ENCODE measurements around the gene ALDH1A3.

The ALDH1A3 gene

DNA sequence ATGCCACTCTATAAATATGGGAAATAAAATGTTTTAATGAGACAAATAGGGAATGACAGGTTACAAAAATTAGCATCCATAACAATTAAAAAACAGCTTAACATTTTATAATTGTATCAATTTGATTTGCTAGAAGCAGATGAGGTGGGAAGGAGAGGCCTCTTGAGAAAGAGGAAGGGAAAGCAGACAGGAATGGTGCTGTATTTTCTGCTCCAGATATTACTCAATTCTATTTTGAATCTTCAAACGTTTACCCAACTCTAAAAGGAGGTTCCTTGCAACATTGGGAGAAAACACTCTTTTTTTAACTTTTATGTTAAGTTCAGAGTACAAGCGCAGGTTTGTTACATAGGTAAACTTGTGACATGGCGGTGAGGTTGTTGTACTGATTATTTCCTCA, 44.9 kb upstream of the ALDH1A3 start:
- no CpG with 5 or more reads among the region's 3 CpGs for WGBS (ENCODE audit: extremely low coverage, insufficient coverage, insufficient read length)
- no peaks in the 10 kb centered on the region for H3K27me3 ChIP-seq (ENCODE audit: insufficient read depth, low read length)

DNA sequence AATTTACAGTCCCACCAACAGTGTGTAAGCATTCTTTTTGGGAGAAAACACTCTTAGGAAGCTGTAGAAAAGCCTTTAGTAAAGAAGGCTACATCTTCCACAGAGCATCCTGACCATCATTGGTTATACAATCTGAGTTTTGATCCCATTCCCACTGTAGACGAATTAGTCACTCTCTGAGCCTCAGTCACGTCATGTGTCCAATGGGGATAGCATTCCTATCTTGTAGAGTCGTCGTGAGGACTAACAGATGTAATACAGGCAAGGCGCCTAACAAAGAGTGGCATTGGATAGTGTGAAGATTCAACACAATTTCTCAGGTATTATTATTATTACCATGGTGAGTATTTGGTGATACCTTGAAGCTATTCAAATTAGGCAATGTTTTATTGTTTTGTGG, 44.0 kb upstream of the ALDH1A3 start:
- Histone ChIP-seq H3K27ac (ENCODE audit: low read depth, low read length) (no peak overlapping the region), H2BK5ac (ENCODE audit: low read depth, low read length, poor library complexity) (no peak overlapping the region), H3K4ac (ENCODE audit: low read depth, low read length) (no peak overlapping the region), H2AFZ (ENCODE audit: insufficient read depth, low read length, poor library complexity) (no peak overlapping the region), H4K8ac (ENCODE audit: low read depth, low read length) (no peak overlapping the region), H3K14ac (ENCODE audit: low read length) (no peak overlapping the region), H3K23ac (ENCODE audit: low read length) (no peak overlapping the region), H3K79me2 (ENCODE audit: control insufficient read depth, insufficient read depth, low read length, poor library complexity) (no peaks in the 10 kb centered on the region), H3K9ac (ENCODE audit: low read length) (no peak overlapping the region), H3K4me1 (ENCODE audit: control insufficient read depth in 1 of 2, insufficient read depth in 2 of 2, low read length in 2 of 2) (peaks cover 5% of the 10 kb centered on the region in 2 experiments), H3K18ac (ENCODE audit: low read length) (no peak overlapping the region), H4K91ac (ENCODE audit: low read depth, low read length) (no peak overlapping the region), H3K79me1 (ENCODE audit: low read length) (peaks cover 3% of the 10 kb centered on the region), H2AK5ac (ENCODE audit: low read length) (no peak overlapping the region), H3K9me3 (ENCODE audit: insufficient read depth, low read depth, low read length) (no peaks in the 10 kb centered on the region), H3K4me2 (ENCODE audit: low read length) (no peak overlapping the region), H2BK120ac (ENCODE audit: insufficient read depth, low read length, poor library complexity) (no peak overlapping the region), H3K36me3 (ENCODE audit: control insufficient read depth in 1 of 2, insufficient read depth in 2 of 2, low read length in 2 of 2) (no peaks in the 10 kb centered on the region), H2BK12ac (ENCODE audit: low read length) (no peak overlapping the region), H3K27me3 (ENCODE audit: insufficient read depth, low read length) (no peaks in the 10 kb centered on the region), H3K4me3 (ENCODE audit: low read depth, low read length) (no peak overlapping the region), H4K12ac (ENCODE audit: low read depth, low read length) (no peak overlapping the region)
- no peak for DNase-seq
- WGBS (ENCODE audit: extremely low coverage, insufficient coverage, insufficient read length) = no CpG with 5 or more reads among the region's 5 CpGs

More for the DNA sequence above, 44.9 kb upstream of the ALDH1A3 start:
- no peak overlapping the region for H3K4ac ChIP-seq (ENCODE audit: low read depth, low read length)
- H3K4me3 ChIP-seq (ENCODE audit: low read depth, low read length) = no peak overlapping the region
- no peak overlapping the region for H2AK5ac ChIP-seq (ENCODE audit: low read length)
- H2BK120ac ChIP-seq (ENCODE audit: insufficient read depth, low read length, poor library complexity) = no peak overlapping the region
- no peak for DNase-seq
- peaks cover 3% of the 10 kb centered on the region for H3K79me1 ChIP-seq (ENCODE audit: low read length)
- no peak overlapping the region for H3K23ac ChIP-seq (ENCODE audit: low read length)
- H2BK12ac ChIP-seq (ENCODE audit: low read length) = no peak overlapping the region
- H3K79me2 ChIP-seq (ENCODE audit: control insufficient read depth, insufficient read depth, low read length, poor library complexity) = no peaks in the 10 kb centered on the region
- H4K8ac ChIP-seq (ENCODE audit: low read depth, low read length) = no peak overlapping the region
- no peak overlapping the region for H3K9ac ChIP-seq (ENCODE audit: low read length)
- H3K9me3 ChIP-seq (ENCODE audit: insufficient read depth, low read depth, low read length) = no peaks in the 10 kb centered on the region
- H2AFZ ChIP-seq (ENCODE audit: insufficient read depth, low read length, poor library complexity) = no peak overlapping the region
- H3K14ac ChIP-seq (ENCODE audit: low read length) = no peak overlapping the region
- no peak overlapping the region for H4K12ac ChIP-seq (ENCODE audit: low read depth, low read length)
- no peak overlapping the region for H3K4me2 ChIP-seq (ENCODE audit: low read length)
- peaks cover 5 to 9% of the 10 kb centered on the region in 2 experiments for H3K4me1 ChIP-seq (ENCODE audit: control insufficient read depth in 1 of 2, insufficient read depth in 2 of 2, low read length in 2 of 2)
- no peak overlapping the region for H4K91ac ChIP-seq (ENCODE audit: low read depth, low read length)
- H2BK5ac ChIP-seq (ENCODE audit: low read depth, low read length, poor library complexity) = no peak overlapping the region
- no peak overlapping the region for H3K18ac ChIP-seq (ENCODE audit: low read length)
- no peaks in the 10 kb centered on the region for H3K36me3 ChIP-seq (ENCODE audit: control insufficient read depth in 1 of 2, insufficient read depth in 2 of 2, low read length in 2 of 2)
- no peak overlapping the region for H3K27ac ChIP-seq (ENCODE audit: low read depth, low read length)

DNA sequence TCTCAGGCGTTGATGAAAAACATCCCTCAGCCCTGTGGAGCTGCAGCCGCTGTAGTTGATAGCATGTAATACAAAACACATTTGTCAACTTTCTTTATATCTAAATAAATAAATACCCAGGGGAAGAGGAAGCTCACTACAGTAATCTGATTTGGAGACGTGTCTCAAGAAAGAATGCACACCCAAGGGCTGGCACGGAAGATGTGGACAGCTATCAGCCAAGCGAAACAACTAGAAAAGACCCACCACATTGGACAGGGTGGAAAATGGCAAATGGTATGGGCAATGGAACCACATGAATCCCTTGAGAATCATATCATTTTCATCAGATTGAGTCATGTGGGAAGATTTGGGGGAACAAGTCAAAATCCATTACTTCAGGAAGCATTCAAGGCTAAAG, 43.1 kb upstream of the ALDH1A3 start:
- Histone ChIP-seq H3K18ac (ENCODE audit: low read length) (no peak overlapping the region), H3K27me3 (ENCODE audit: insufficient read depth, low read length) (no peaks in the 10 kb centered on the region), H3K4me2 (ENCODE audit: low read length) (no peak overlapping the region), H3K4ac (ENCODE audit: low read depth, low read length) (no peak overlapping the region), H3K9ac (ENCODE audit: low read length) (no peak overlapping the region), H2AK5ac (ENCODE audit: low read length) (no peak overlapping the region), H2BK120ac (ENCODE audit: insufficient read depth, low read length, poor library complexity) (no peak overlapping the region), H3K79me2 (ENCODE audit: control insufficient read depth, insufficient read depth, low read length, poor library complexity) (no peaks in the 10 kb centered on the region), H3K27ac (ENCODE audit: low read depth, low read length) (no peak overlapping the region), H3K23ac (ENCODE audit: low read length) (no peak overlapping the region), H2BK5ac (ENCODE audit: low read depth, low read length, poor library complexity) (no peak overlapping the region), H4K12ac (ENCODE audit: low read depth, low read length) (no peak overlapping the region), H4K91ac (ENCODE audit: low read depth, low read length) (no peak overlapping the region), H3K79me1 (ENCODE audit: low read length) (no peaks in the 10 kb centered on the region), H3K9me3 (ENCODE audit: insufficient read depth, low read depth, low read length) (no peaks in the 10 kb centered on the region), H3K36me3 (ENCODE audit: control insufficient read depth in 1 of 2, insufficient read depth in 2 of 2, low read length in 2 of 2) (no peaks in the 10 kb centered on the region), H3K4me1 (ENCODE audit: control insufficient read depth in 1 of 2, insufficient read depth in 2 of 2, low read length in 2 of 2) (no peaks in the 10 kb centered on the region), H3K14ac (ENCODE audit: low read length) (no peak overlapping the region), H2AFZ (ENCODE audit: insufficient read depth, low read length, poor library complexity) (no peak overlapping the region), H4K8ac (ENCODE audit: low read depth, low read length) (no peak overlapping the region), H3K4me3 (ENCODE audit: low read depth, low read length) (no peak overlapping the region), H2BK12ac (ENCODE audit: low read length) (no peak overlapping the region)
- no CpG with 5 or more reads among the region's 5 CpGs for WGBS (ENCODE audit: extremely low coverage, insufficient coverage, insufficient read length)
- DNase-seq = no peak

DNA sequence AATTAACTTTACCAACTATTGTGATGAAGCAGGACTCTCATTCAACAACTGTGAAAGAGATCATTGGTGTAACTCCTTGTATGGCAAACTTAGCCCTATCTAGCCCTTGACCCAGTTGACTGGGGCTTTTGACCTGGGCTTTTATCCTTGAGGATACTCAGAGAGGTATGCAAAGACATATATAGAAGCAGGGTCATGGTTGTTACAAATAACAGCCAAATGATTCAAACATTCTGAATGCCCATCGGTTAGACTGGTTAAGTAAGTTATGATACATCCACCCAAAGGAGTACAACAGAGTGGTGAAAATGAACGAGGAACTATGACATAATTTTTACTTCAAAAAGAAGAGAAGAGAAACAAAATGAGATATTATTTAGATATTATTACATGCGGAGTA, 38.2 kb upstream of the ALDH1A3 start:
- Histone ChIP-seq H3K27me3 (ENCODE audit: insufficient read depth, low read length) (no peaks in the 10 kb centered on the region), H2AK5ac (ENCODE audit: low read length) (no peak overlapping the region), H3K9ac (ENCODE audit: low read length) (no peak overlapping the region), H3K23ac (ENCODE audit: low read length) (no peak overlapping the region), H4K12ac (ENCODE audit: low read depth, low read length) (no peak overlapping the region), H3K79me1 (ENCODE audit: low read length) (peaks cover 2% of the 10 kb centered on the region), H3K4me2 (ENCODE audit: low read length) (no peak overlapping the region), H2BK120ac (ENCODE audit: insufficient read depth, low read length, poor library complexity) (no peak overlapping the region), H3K4me3 (ENCODE audit: low read depth, low read length) (no peak overlapping the region), H3K79me2 (ENCODE audit: control insufficient read depth, insufficient read depth, low read length, poor library complexity) (no peaks in the 10 kb centered on the region), H4K8ac (ENCODE audit: low read depth, low read length) (no peak overlapping the region), H3K36me3 (ENCODE audit: control insufficient read depth in 1 of 2, insufficient read depth in 2 of 2, low read length in 2 of 2) (no peaks in the 10 kb centered on the region), H2BK12ac (ENCODE audit: low read length) (no peak overlapping the region), H3K27ac (ENCODE audit: low read depth, low read length) (no peak overlapping the region), H2AFZ (ENCODE audit: insufficient read depth, low read length, poor library complexity) (no peak overlapping the region), H3K4me1 (ENCODE audit: control insufficient read depth in 1 of 2, insufficient read depth in 2 of 2, low read length in 2 of 2) (peaks cover 12% of the 10 kb centered on the region in 2 experiments), H2BK5ac (ENCODE audit: low read depth, low read length, poor library complexity) (no peak overlapping the region), H4K91ac (ENCODE audit: low read depth, low read length) (no peak overlapping the region), H3K18ac (ENCODE audit: low read length) (no peak overlapping the region), H3K4ac (ENCODE audit: low read depth, low read length) (no peak overlapping the region), H3K9me3 (ENCODE audit: insufficient read depth, low read depth, low read length) (no peaks in the 10 kb centered on the region), H3K14ac (ENCODE audit: low read length) (no peak overlapping the region)
- DNase-seq = peak; percentile 56 to 95
- no CpG with 5 or more reads among the region's 3 CpGs for WGBS (ENCODE audit: extremely low coverage, insufficient coverage, insufficient read length)
